Measurements from ENCODE around the gene TMCO4.

GRCh38 chr1:19734472-19734999, 65.2 kb downstream of the TMCO4 start:
- TF ChIP-seq CTCF (IDR thresholded peaks at IDR 0.05; ENCODE audit: insufficient read depth, low read depth, low read length) (no peak), EZH2 (IDR thresholded peaks at IDR 0.05; ENCODE audit: insufficient read depth, low read length) (no peak)
